Measurements from ENCODE around the gene FYN.

DNA sequence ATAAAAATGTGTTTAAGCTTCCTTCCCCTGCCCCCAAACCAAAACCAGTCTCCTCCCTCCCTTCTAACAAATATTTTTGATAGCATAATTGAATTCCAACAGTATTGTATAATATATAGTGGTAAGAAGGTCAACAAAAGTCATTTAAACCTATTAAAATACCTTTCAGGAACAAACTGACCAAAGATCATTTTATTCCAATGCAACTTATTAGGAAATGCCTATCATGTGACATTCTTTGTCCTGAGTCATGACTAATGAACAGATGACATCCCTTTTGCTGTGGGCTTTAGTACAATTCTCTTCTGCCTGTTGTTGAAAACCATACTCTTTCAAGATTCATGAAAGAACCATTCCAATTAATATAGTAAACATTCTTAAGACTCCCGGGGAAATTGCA lies 216.1 kb downstream of the FYN start:
- TF ChIP-seq ZNF274 (IDR thresholded peaks at IDR 0.05; ENCODE audit: borderline replicate concordance, low read depth, low read length) (no peak), DMBX1 (CRISPR knock-in tag; IDR thresholded peaks at IDR 0.05; ENCODE audit: borderline replicate concordance) (no peak), ZZZ3 (IDR thresholded peaks at IDR 0.05) (no peak), EZH2 (IDR thresholded peaks at IDR 0.05; ENCODE audit: borderline replicate concordance, low read depth, low read length) (no peak), ZMIZ1 (IDR thresholded peaks at IDR 0.05; ENCODE audit: low read depth in 2 of 2, low read length in 2 of 2) (no peak), SP2 (IDR thresholded peaks at IDR 0.05; ENCODE audit: extremely low read depth, low read depth, low read length, poor library complexity, severe bottlenecking) (no peak)
- TF ChIP-seq, protein P1, sequence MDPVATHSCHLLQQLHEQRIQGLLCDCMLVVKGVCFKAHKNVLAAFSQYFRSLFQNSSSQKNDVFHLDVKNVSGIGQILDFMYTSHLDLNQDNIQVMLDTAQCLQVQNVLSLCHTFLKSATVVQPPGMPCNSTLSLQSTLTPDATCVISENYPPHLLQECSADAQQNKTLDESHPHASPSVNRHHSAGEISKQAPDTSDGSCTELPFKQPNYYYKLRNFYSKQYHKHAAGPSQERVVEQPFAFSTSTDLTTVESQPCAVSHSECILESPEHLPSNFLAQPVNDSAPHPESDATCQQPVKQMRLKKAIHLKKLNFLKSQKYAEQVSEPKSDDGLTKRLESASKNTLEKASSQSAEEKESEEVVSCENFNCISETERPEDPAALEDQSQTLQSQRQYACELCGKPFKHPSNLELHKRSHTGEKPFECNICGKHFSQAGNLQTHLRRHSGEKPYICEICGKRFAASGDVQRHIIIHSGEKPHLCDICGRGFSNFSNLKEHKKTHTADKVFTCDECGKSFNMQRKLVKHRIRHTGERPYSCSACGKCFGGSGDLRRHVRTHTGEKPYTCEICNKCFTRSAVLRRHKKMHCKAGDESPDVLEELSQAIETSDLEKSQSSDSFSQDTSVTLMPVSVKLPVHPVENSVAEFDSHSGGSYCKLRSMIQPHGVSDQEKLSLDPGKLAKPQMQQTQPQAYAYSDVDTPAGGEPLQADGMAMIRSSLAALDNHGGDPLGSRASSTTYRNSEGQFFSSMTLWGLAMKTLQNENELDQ (CRISPR knock-in tag; IDR thresholded peaks at IDR 0.05; ENCODE audit: borderline replicate concordance), result no peak
- TF ChIP-seq, protein P2, sequence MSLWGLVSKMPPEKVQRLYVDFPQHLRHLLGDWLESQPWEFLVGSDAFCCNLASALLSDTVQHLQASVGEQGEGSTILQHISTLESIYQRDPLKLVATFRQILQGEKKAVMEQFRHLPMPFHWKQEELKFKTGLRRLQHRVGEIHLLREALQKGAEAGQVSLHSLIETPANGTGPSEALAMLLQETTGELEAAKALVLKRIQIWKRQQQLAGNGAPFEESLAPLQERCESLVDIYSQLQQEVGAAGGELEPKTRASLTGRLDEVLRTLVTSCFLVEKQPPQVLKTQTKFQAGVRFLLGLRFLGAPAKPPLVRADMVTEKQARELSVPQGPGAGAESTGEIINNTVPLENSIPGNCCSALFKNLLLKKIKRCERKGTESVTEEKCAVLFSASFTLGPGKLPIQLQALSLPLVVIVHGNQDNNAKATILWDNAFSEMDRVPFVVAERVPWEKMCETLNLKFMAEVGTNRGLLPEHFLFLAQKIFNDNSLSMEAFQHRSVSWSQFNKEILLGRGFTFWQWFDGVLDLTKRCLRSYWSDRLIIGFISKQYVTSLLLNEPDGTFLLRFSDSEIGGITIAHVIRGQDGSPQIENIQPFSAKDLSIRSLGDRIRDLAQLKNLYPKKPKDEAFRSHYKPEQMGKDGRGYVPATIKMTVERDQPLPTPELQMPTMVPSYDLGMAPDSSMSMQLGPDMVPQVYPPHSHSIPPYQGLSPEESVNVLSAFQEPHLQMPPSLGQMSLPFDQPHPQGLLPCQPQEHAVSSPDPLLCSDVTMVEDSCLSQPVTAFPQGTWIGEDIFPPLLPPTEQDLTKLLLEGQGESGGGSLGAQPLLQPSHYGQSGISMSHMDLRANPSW (CRISPR knock-in tag; IDR thresholded peaks at IDR 0.05), result no peak

Data from K562 (cell line).